Type B pancreatic cell (in vitro differentiated cells): ENCODE data around the gene DNAJC17. TPM values are rescaled to one million over a fixed set of nuclear protein-coding genes. Genes with fewer than 3 reads are reported as not detected.

ENCODE experiments used
- DNase-seq: peaks from one replicate; pipeline ENCODE4 v3.0.0; 2021; ENCODE audit warnings: mixed read lengths; ENCODE audit not compliant: unreplicated experiment; ENCODE audit errors: extremely low spot score
- H3K27ac Mint-ChIP-seq: 2 replicates; pipeline ENCODE4 v1.8.0; 2021; ENCODE audit warnings: mild to moderate bottlenecking, mixed read lengths
- H3K27me3 Mint-ChIP-seq: 2 replicates; pipeline ENCODE4 v1.8.0; 2021; ENCODE audit warnings: mixed read lengths
- H3K36me3 Mint-ChIP-seq: 2 replicates; pipeline ENCODE4 v1.8.0; 2021; ENCODE audit warnings: mixed read lengths
- H3K4me1 Mint-ChIP-seq: one replicate; pipeline ENCODE4 v1.8.0; 2021; ENCODE audit warnings: mixed read lengths; ENCODE audit not compliant: unreplicated experiment
- H3K4me3 Mint-ChIP-seq: 2 replicates; pipeline ENCODE4 v1.8.0; 2021; ENCODE audit warnings: mild to moderate bottlenecking, mixed read lengths
- H3K9me3 Mint-ChIP-seq: 2 replicates; pipeline ENCODE4 v1.8.0; 2021; ENCODE audit warnings: mixed read lengths
- total RNA-seq: library from RNA; stranded (reverse); gene quantifications from 2 replicates; pipeline ENCODE4 v1.2.1, GENCODE V29; 2021; ENCODE audit warnings: low replicate concordance
- TF ChIP-seq, protein P1 (sequence below): fragments of 200-600 bp; sonication (generic); conservative IDR thresholded peaks from 2 replicates; pipeline ENCODE4 v1.5.0; 2021; ENCODE audit warnings: antibody characterized with exemption, mild to moderate bottlenecking

Gene DNAJC17
- total RNA-seq, 1 donor from 2014 or later: 38.3 TPM

- peaks cover 32% of the 10 kb centered on the region for H3K4me1 Mint-ChIP-seq
- no peaks in the 10 kb centered on the region for H3K9me3 Mint-ChIP-seq
- no peak for DNase-seq
- peak overlapping the region; percentile 54 for H3K4me3 Mint-ChIP-seq
- peak overlapping the region; percentile 83 for H3K27ac Mint-ChIP-seq
- peaks cover 30% of the 10 kb centered on the region for H3K36me3 Mint-ChIP-seq
- no peaks in the 10 kb centered on the region for H3K27me3 Mint-ChIP-seq
- TF ChIP-seq, protein P1, sequence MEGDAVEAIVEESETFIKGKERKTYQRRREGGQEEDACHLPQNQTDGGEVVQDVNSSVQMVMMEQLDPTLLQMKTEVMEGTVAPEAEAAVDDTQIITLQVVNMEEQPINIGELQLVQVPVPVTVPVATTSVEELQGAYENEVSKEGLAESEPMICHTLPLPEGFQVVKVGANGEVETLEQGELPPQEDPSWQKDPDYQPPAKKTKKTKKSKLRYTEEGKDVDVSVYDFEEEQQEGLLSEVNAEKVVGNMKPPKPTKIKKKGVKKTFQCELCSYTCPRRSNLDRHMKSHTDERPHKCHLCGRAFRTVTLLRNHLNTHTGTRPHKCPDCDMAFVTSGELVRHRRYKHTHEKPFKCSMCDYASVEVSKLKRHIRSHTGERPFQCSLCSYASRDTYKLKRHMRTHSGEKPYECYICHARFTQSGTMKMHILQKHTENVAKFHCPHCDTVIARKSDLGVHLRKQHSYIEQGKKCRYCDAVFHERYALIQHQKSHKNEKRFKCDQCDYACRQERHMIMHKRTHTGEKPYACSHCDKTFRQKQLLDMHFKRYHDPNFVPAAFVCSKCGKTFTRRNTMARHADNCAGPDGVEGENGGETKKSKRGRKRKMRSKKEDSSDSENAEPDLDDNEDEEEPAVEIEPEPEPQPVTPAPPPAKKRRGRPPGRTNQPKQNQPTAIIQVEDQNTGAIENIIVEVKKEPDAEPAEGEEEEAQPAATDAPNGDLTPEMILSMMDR: no peak
Observed at GRCh38 chr15:40796041-40796440, 11.2 kb downstream of the DNAJC17 start.

DNA sequence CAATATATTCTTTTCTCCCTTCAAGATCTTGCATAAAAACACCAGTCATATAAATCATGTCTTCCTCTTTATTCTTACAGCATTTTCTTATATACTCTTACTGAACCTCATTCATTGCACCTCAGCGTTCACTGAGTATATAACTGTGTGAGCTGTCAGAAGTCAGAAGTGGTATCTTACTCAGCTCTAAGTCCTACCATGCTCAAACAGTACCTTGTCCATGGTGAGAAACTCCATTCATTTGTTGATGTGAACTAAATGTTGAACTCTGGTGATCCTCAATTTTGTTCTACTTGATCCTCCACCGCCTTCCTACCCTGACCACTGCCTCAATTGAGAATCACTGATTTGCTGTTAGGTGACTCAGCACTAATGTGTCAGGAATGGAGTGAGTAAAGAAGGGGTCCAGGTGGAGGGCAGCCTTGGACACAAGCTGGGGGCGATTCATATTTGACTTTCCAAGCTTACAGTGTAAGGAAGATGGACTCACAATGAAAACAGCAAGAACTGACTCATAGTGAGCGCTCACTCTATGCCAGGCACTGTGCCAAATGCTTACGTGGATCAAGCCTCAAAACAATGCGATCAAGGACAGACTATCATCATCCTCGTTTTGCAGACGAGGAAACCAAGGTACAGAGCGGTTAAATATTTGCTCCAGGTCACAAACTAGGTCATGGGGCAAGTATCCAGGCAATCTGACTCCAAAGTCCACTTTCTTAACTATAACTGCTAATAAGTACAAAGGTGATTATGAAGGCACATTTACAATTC lies 13.9 kb downstream of the DNAJC17 start:
- Mint-ChIP-seq H3K27ac (peak overlapping the region; percentile 79), H3K36me3 (peaks cover 16% of the 10 kb centered on the region), H3K4me1 (peaks cover 32% of the 10 kb centered on the region), H3K27me3 (no peaks in the 10 kb centered on the region), H3K4me3 (no peak overlapping the region), H3K9me3 (no peaks in the 10 kb centered on the region)
- DNase-seq: no peak
- TF ChIP-seq, protein P1: no peak

DNA sequence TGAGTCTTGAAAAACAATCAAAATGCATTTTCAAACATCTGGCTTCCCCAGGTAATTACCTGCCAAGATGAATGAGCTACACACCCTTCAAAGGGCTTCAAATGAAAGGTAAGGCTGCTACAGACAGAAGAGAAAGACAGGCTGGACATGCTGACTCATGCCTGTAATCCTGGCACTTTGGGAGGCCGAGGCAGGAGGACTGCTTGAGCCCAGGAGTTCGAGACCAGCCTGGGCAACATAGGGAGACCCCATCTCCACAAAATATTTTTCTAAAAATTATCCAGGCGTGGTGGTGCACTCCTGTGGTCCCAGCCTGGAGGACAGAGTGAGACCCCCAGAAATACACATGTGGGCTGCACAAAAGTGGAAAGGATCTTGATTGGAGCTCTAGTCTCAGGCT lies 14.9 kb downstream of the DNAJC17 start:
- TF ChIP-seq, protein P1: no peak
- no peak for DNase-seq
- H3K9me3 Mint-ChIP-seq: no peaks in the 10 kb centered on the region
- peaks cover 33% of the 10 kb centered on the region for H3K4me1 Mint-ChIP-seq
- H3K27me3 Mint-ChIP-seq: no peaks in the 10 kb centered on the region
- peak overlapping the region; percentile 84 for H3K27ac Mint-ChIP-seq
- H3K4me3 Mint-ChIP-seq: no peak overlapping the region
- peaks cover 10% of the 10 kb centered on the region for H3K36me3 Mint-ChIP-seq

- Mint-ChIP-seq H3K9me3 (no peaks in the 10 kb centered on the region), H3K4me1 (peaks cover 37% of the 10 kb centered on the region), H3K4me3 (no peak overlapping the region), H3K27ac (no peak overlapping the region), H3K27me3 (no peaks in the 10 kb centered on the region), H3K36me3 (peaks cover 10% of the 10 kb centered on the region)
- TF ChIP-seq, protein P1: no peak
- DNase-seq: no peak
Observed at GRCh38 chr15:40790718-40791117, 16.6 kb downstream of the DNAJC17 start.

- no peaks in the 10 kb centered on the region for H3K27me3 Mint-ChIP-seq
- peaks cover 10% of the 10 kb centered on the region for H3K36me3 Mint-ChIP-seq
- H3K4me1 Mint-ChIP-seq: peaks cover 40% of the 10 kb centered on the region
- TF ChIP-seq, protein P1: no peak
- no peaks in the 10 kb centered on the region for H3K9me3 Mint-ChIP-seq
- H3K4me3 Mint-ChIP-seq: no peak overlapping the region
- no peak for DNase-seq
- peak overlapping the region; percentile 63 for H3K27ac Mint-ChIP-seq
Observed at GRCh38 chr15:40789999-40790398, 17.3 kb downstream of the DNAJC17 start.
